ENCODE data around the gene B3GAT3. TPM values are rescaled to one million over a fixed set of nuclear protein-coding genes. Genes with fewer than 3 reads are reported as not detected.
"Not testable (repeated sequence)": the region's sequence is repeated elsewhere in the genome, so short reads cannot be mapped to it uniquely, and the experiment has no call there.

Gene B3GAT3
- total RNA-seq, 1 donor from 2014 or later, result 16.2 TPM

DNA sequence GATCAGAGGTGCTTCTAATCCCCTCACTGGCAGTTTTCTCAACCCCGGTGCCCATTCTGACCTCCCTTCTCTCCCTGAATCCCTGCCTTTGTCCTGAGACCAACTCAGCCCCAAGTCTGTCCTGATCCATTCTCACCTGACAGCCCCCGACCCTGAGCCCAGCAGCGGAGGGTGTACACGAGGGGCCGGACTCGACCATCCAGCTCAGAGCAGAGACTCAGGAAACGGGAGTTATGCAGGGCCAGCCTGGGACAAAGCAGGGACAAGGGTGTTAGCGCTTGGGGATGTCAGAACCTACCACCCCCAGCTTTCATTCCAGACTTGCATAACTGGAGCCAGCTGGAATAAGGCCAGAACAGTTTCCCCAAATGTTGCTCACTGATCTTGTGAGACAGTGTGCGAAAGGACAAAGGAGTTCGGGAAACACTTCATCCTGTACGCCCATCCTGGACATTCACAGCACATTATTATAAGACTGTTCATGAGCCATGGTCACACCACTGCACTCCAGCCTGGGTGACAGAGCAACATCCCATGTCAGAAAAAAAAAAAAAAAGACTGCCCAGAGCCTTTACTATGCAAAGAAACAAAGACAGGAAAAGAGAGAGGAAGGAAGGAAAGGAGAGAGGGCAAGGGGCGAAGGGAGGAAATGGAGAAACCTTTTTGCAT is 44.6 kb downstream of the B3GAT3 start:
- peak; percentile 99 for DNase-seq

DNA sequence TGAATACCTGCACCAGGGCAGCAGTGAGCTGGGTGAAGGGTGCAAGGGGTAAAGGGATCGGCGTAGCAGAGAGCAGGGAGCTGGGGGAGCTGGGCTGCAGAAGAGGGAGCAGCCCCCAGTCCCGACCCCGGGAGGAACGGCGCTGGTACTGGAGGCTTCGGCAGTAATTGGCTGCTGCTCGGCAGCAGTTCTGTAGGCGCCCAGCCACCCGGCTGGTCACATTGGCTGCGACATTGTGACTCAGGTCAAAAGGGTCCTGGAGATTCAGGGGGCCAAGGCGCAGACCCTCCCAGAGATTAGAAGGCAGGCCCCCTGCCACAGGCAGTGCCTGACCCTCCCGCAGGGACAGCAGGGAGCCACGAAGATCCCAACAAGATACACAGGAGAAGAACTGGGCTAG is 45.9 kb downstream of the B3GAT3 start:
- DNase-seq, result no peak

DNA sequence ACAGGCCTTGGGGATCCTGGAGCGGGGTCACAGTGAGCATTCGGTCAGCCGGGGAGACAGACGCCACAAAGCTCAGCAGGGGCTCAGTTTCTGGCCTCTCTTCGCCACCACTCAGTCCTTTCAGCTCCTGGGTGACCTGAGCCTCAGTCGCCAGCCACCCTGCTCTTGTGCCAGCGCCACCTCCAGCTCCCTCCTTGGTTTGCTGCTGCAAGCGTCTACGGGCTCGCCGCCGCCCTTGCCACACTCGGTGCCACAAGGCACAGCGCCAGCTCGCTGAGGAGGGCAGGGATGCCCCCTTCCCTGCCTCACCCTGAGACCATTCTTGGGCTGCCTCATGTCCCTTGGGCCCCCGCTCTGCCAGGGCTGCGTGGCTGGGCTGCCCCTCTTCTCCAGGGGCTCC is 46.6 kb downstream of the B3GAT3 start:
- DNase-seq, result peak; percentile 29

DNA sequence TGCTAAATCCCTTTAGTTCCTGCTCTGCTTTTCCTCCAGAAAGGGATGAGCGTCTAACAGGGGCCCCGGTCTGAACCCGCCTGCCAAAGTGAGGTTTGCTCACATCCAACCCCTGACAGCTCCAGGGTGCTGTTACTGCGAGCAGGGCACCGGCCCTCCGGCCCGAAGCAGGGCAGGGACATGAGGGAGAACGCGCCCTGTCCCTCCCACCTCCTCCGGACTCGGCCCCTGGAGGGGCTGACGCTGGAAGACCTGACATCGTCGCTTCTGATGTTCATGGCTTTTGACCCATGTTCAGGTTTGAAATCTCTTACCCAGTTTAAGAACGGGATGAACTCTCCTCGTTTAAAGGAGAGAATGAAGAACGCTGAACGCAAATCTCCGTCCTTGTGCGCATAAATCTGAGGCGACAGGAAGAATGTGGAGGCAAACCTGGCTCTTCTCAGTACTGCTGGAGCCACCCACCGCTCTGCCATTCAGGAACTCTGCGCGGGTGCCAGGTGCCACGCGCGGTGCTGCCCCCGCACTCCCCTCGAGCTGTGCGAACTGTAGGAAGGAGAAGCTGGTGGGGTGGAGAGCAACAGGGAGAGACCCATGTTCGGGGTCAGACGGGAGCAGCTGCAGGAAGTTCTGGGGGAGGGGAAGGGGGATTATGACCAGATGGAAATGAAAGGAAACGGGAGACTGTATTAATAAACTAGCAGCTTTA is 47.3 kb downstream of the B3GAT3 start:
- DNase-seq, result peak; percentile 61

DNA sequence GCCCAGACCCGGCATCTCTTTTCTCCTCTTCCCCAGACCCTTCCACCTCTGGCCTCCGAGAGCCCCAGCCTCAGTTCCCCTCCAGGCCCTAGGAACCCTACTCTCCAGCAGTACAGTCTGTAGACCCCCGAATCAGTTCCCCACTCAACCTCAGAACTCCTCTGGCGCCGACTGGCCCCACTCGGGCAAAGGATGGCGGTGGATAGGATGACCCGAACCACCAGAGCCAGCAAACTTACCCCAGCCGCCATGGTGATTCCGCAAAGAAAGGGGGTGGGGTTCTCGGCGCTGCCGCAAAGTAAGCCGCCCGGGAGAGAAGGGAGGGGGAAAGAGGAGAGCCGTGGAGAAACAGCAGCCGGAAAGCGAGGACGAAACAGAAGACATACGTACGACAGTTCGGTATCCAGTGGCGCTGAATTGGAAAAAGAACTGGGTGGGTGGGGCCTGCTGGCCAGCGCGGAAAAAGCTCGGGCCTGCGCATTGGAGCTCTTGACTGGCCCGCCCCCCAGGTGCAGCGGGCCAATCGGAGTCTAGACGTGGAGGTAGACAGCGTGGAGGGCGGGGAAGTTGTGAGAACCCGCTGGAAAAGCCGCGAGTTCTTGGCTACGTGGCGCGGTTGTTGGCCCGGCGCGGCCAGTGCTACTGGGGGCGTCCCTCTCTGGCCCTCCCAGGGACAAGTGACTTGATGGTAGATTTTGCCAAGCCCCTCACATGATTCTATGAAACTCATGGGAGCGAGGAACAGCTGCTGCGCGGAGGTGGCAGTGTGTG is 48.0 kb downstream of the B3GAT3 start, which contains the start of gene EEF1G:
TSS of gene EEF1G (minus strand) at position 300 of the 771 bp plus-strand sequence. CDS start at position 251, 49 bp downstream.
- peak; percentile 100 for DNase-seq

DNA sequence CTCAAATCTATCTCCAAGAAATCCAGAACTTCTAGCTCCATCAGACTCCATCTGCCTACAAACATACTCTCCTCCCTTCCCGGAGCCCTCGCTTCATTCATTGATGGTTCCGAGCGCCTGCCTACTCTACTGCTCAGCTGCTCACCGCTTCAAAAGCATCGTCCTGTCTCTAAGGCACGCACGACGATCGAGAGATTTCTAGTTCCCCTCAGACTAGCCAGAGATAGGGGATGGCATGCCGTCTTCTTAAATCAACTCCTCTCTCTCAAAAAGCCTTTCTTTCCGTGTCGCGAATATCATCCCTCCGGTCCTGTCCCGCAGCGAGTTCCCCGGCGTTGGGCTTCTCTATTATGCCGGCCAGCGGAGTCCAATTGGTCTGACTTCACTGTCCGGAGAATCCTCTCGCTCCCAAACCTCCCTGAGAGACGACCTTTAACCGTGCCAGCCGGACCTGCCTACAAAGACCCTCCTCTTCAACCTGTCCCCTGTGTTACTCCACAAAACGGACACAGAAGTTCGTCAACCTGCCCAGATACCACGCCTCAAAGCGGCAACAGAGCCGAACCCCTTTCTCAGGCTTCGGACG is 48.7 kb downstream of the B3GAT3 start:
- peak; percentile 45 for DNase-seq

DNA sequence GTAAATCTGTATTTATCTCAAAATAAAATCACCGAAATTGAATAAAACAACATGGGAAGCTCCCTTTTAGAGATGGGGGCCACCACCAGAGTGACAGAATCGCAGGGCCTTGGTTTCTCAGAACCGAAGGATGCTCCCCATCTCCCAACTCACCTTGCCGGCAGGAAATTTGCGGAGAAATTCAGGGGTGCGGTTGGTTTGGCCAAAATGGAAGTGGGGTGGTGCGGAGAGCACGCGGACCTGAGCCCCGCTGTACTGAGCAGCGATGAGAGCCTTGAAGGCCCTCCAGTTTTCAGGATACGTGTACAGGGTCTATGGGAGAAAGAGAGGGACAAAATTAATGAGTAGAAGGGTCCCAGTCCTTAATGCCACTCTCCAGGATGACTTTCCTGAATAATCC is 49.4 kb downstream of the B3GAT3 start:
- DNase-seq, result no peak

DNA sequence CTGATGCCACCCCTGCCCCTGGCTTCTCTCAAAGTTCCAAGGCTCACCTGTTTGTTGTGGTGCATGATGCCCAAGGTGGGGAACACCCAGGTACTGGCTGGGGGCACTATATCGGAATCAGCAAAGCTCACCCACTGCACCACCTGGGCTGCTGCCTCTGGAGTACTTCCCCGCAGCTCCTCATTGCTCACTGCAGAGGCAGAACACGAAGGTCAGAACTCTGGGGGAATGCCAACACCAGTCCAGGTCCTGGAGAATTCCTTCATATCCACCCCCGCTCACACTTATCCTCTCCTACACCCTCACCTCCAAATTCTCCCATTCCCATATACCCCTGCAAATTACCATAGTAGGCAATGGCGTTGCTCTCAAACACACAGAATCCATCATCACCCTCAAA is 50.3 kb downstream of the B3GAT3 start:
- not testable (repeated sequence) for DNase-seq

DNA sequence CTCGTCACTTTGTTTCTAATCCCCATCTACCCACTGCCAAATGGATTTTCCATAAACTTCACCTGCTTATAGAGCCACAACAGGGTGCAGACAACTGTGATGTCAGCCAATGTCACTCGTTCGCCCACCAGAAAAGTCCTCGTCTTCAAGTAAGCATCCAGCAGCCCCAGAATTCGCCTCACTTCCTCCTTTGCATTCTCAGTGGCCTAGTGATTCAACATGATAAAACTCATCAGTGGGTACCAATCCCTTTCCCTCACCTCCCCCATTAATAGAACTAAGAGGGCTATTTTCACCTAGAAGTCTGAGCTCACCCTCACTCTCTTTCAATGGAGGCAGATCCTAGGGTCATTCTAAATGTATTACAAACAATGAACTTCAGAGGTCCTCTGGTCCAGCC is 50.9 kb downstream of the B3GAT3 start:
- DNase-seq, result not testable (repeated sequence)

DNA sequence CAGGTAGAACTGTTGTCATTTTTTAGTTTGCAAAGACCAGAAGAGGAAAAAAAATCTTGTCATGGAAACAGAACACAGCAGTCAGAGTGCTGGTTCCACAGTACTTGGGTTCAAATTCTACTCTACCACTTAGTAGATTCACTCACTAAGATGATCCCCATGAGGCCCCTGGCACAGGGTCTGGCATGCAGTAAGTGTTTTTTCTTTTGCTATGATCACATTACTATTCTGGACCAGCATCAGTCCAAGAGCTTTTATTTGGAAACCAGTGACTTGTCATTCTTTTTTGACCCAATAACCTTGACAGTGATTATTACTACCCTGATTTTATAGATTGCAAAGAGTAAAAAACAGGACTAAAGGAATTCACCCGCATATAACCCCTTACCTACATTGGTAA is 52.2 kb downstream of the B3GAT3 start:
- no peak for DNase-seq

DNA sequence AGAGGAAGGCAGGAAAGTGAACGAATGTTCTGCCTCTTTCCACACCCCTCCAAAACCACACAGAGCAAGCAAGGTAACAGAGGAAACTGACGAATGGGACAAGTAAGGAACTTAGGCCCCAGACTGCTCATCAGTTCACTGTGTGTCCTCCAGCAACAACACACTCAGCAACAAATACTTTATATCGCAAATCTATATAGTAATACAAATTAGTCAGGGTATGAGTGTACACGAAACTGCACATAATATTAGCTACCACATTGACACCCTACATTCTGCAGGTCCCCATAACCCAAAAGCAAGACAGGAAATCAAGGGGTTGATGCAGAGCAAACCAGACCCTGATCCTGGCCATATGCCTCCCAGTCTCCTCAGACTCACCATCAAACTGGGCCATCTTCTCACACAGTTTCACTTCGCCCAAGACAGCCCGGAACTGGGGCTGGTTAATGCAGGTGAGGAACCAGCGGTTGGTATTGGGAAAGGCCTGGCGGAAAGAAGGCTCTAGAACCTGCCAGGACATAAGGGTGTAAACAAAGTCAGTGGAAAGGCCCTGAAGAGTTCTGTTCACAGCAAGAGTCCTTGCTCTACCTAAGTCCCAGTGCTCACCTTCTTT is 54.7 kb downstream of the B3GAT3 start:
- DNase-seq, result no peak

DNA sequence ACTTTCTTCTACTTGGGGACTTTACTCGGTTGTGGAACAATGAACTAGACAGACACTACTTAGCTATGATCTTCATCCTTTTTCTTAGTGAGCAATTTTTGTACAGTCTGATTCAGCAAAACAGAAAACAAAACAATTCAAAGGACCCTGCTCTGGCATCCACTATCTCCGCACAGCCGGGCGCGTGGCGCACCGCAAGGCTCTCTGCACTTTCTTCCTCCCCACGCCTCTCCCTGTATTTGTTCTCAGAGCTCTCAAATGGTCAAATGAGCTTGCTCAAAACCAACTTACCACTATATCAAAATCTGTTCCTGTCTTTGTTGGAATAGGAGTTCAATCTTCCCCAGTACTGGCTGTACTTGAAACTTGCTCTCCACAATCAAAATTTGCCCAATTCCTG is 55.5 kb downstream of the B3GAT3 start:
- DNase-seq, result no peak

Other genes with a start within 250 kb of the B3GAT3 start
- gene SCGB1A1, start 203.0 kb downstream of the B3GAT3 start, total RNA-seq, result not detected in 2 replicates
- 517 and 766 TPM in 2 replicates for gene AHNAK, start 75.2 kb downstream of the B3GAT3 start, total RNA-seq
- gene EEF1G, start 48.1 kb downstream of the B3GAT3 start, total RNA-seq, result 1,345 and 1,561 TPM in 2 replicates
- gene TUT1, start 30.5 kb downstream of the B3GAT3 start, total RNA-seq, result 13.8 and 15.1 TPM in 2 replicates
- 190 and 209 TPM in 2 replicates for gene MTA2, start 20.1 kb downstream of the B3GAT3 start, total RNA-seq
- 40.2 and 42.1 TPM in 2 replicates for gene EML3, start 9.2 kb downstream of the B3GAT3 start, total RNA-seq
- gene ROM1, start 8.7 kb downstream of the B3GAT3 start, total RNA-seq, result 5.4 and 5.6 TPM in 2 replicates
- 237 and 423 TPM in 2 replicates for gene GANAB, start 24.6 kb upstream of the B3GAT3 start, total RNA-seq
- 29.6 and 38.0 TPM in 2 replicates for gene INTS5, start 31.3 kb upstream of the B3GAT3 start, total RNA-seq
- 27.5 and 28.6 TPM in 2 replicates for gene C11orf98, start 43.2 kb upstream of the B3GAT3 start, total RNA-seq
- gene CSKMT, start 43.3 kb upstream of the B3GAT3 start, total RNA-seq, result 5.2 and 5.8 TPM in 2 replicates
- 5.0 and 6.1 TPM in 2 replicates for gene UQCC3, start 49.7 kb upstream of the B3GAT3 start, total RNA-seq
- gene LBHD1, start 50.3 kb upstream of the B3GAT3 start, total RNA-seq, result 2.5 and 3.6 TPM in 2 replicates
- gene UBXN1, start 57.1 kb upstream of the B3GAT3 start, total RNA-seq, result 126 and 217 TPM in 2 replicates
- 0.34 and 0.51 TPM in 2 replicates for gene LRRN4CL, start 67.5 kb upstream of the B3GAT3 start, total RNA-seq
- gene BSCL2, start 85.4 kb upstream of the B3GAT3 start, total RNA-seq, result 19.4 and 38.6 TPM in 2 replicates
- gene GNG3, start 85.7 kb upstream of the B3GAT3 start, total RNA-seq, result not detected in 2 replicates
- gene HNRNPUL2, start 105.5 kb upstream of the B3GAT3 start, total RNA-seq, result 6.5 and 11.1 TPM in 2 replicates
- 28.9 and 30.0 TPM in 2 replicates for gene TTC9C, start 106.5 kb upstream of the B3GAT3 start, total RNA-seq
- gene ZBTB3, start 132.2 kb upstream of the B3GAT3 start, total RNA-seq, result 12.2 and 14.1 TPM in 2 replicates
- 42.7 and 76.1 TPM in 2 replicates for gene POLR2G, start 139.6 kb upstream of the B3GAT3 start, total RNA-seq
- gene TAF6L, start 149.4 kb upstream of the B3GAT3 start, total RNA-seq, result 35.7 and 40.2 TPM in 2 replicates
- gene TMEM179B, start 165.4 kb upstream of the B3GAT3 start, total RNA-seq, result 29.0 and 41.7 TPM in 2 replicates
- gene TMEM223, start 170.0 kb upstream of the B3GAT3 start, total RNA-seq, result 10.7 and 21.8 TPM in 2 replicates
- 38.1 and 44.2 TPM in 2 replicates for gene NXF1, start 183.5 kb upstream of the B3GAT3 start, total RNA-seq
- 34.4 and 36.8 TPM in 2 replicates for gene STX5, start 210.1 kb upstream of the B3GAT3 start, total RNA-seq
- not detected in 2 replicates for gene TEX54, start 210.9 kb upstream of the B3GAT3 start, total RNA-seq
- gene WDR74, start 217.6 kb upstream of the B3GAT3 start, total RNA-seq, result 39.4 and 46.3 TPM in 2 replicates

Measured in dermis blood vessel endothelial cell (primary cell).